Naive thymus-derived CD8-positive, alpha-beta T cell (primary cell): ENCODE measurements around the gene ACTL9. TPM values are rescaled to one million over a fixed set of nuclear protein-coding genes. Genes with fewer than 3 reads are reported as not detected.
A peak's percentile ranks its signal among the peaks of the same experiment; 100 is the strongest.
"Not testable (repeated sequence)": the region's sequence is repeated elsewhere in the genome, so short reads cannot be mapped to it uniquely, and the experiment has no call there.

Source experiments
- ATAC-seq, 2 donors: fragments of 150-1000 bp; cut with Tn5 transposase in 1 of 2; sonication (Bioruptor Pico), chemical (Tn5 transposase) in 1 of 2; 1 replicate in 1 of 2; 2 replicates in 1 of 2; pipeline ENCODE4 v1.10.0; 2021; ENCODE audit warnings: mild to moderate bottlenecking in 2 of 2, moderate library complexity in 2 of 2
- POLR2A ChIA-PET: fragments of 350-600 bp; sonication (Branson Sonifier 250); formaldehyde crosslinking; loops from one replicate; lab custom pipeline; 2021; ENCODE audit warnings: antibody characterized with exemption; lab: Charles Lee
- DNase-seq, 10 donors: peaks; one replicate each; pipeline versions ENCODE4 v3.0.0 to v3.0.0-alpha.2; 2020 to 2022
- H3K27ac Mint-ChIP-seq, 10 donors: one replicate each; pipeline ENCODE4 v1.8.0; 2020 to 2022; ENCODE audit warnings: mild to moderate bottlenecking in 10 of 10, mixed read lengths in 10 of 10, moderate library complexity in 4 of 10, inconsistent platforms in 1 of 10
- H3K27me3 Mint-ChIP-seq, 5 donors: one replicate each; pipeline ENCODE4 v1.8.0; 2021 to 2022; ENCODE audit warnings: mixed read lengths in 5 of 5
- H3K36me3 Mint-ChIP-seq, 3 donors: one replicate each; pipeline ENCODE4 v1.8.0; 2020 to 2022; ENCODE audit warnings: mixed read lengths in 3 of 3, mild to moderate bottlenecking in 2 of 3, inconsistent platforms in 1 of 3
- H3K4me1 Mint-ChIP-seq, 4 donors: one replicate each; pipeline ENCODE4 v1.8.0; 2021 to 2022; ENCODE audit warnings: mixed read lengths in 4 of 4
- H3K4me3 Mint-ChIP-seq, 10 donors: one replicate each; pipeline ENCODE4 v1.8.0; 2020 to 2022; ENCODE audit warnings: mild to moderate bottlenecking in 10 of 10, mixed read lengths in 10 of 10, moderate library complexity in 6 of 10, inconsistent platforms in 1 of 10
- H3K9me3 Mint-ChIP-seq, 9 donors: one replicate each; pipeline ENCODE4 v1.8.0; 2020 to 2022; ENCODE audit warnings: mixed read lengths in 9 of 9, mild to moderate bottlenecking in 3 of 9, inconsistent platforms in 1 of 9, moderate library complexity in 1 of 9
- polyA plus RNA-seq, 3 donors: library from polyadenylated mRNA; unstranded; fragments of 300-500 nt; fragmentation: Illumina TruSeq; gene quantifications; one replicate each; pipeline ENCODE4 v1.2.3, GENCODE V29; 2021
- total RNA-seq, 8 experiments: library from RNA in 2 of 8; stranded (reverse) in 2 of 8; gene quantifications; one replicate each; pipeline ENCODE4 v1.2.3 and lab custom pipeline; 2021 to 2026

The ACTL9 gene
- total RNA-seq (not detected), polyA plus RNA-seq (not detected), total RNA-seq (lab: John Stamatoyannopoulos, UW) (0 reads per million in 6 experiments)

GRCh38 chr19:8698433-8699063, at the start of gene ACTL9:
Gene ACTL9 (minus strand): TSS chr19:8698795. CDS start chr19:8698701, 94 bp downstream.
- H3K27ac Mint-ChIP-seq, result peak within 1 kb of the TSS in 1 of 10 donors; percentile 15
- POLR2A ChIA-PET, result no interaction called here
- H3K4me1 Mint-ChIP-seq, result peaks cover 17 to 43% (median 38%) of the 10 kb centered on the region in 4 donors
- no peaks in the 10 kb centered on the region for H3K9me3 Mint-ChIP-seq
- H3K4me3 Mint-ChIP-seq, result no peak within 1 kb of the TSS
- H3K36me3 Mint-ChIP-seq, result no peaks in the 10 kb centered on the region
- no peak for DNase-seq
- H3K27me3 Mint-ChIP-seq, result peaks cover 0 to 4% (median 3%) of the 10 kb centered on the region in 5 donors
- no peak for ATAC-seq

- H3K9me3 Mint-ChIP-seq, H3K27ac Mint-ChIP-seq, POLR2A ChIA-PET, H3K27me3 Mint-ChIP-seq, H3K4me1 Mint-ChIP-seq, ATAC-seq, H3K4me3 Mint-ChIP-seq, H3K36me3 Mint-ChIP-seq, DNase-seq: not testable (repeated sequence)
Measured at GRCh38 chr19:8739291-8740065, 40.9 kb upstream of the ACTL9 start.

- POLR2A ChIA-PET, result no interaction called here
- Mint-ChIP-seq H3K27ac (no peak overlapping the region), H3K36me3 (no peaks in the 10 kb centered on the region), H3K4me1 (no peaks in the 10 kb centered on the region), H3K4me3 (no peak overlapping the region), H3K27me3 (peaks cover 0 to 3% (median 0%) of the 10 kb centered on the region in 5 donors), H3K9me3 (peaks cover 0 to 1% (median 0%) of the 10 kb centered on the region in 9 donors)
- ATAC-seq (no peak), DNase-seq (no peak)
Measured at GRCh38 chr19:8738377-8738776, 39.8 kb upstream of the ACTL9 start.

GRCh38 chr19:8731428-8732169, 33.0 kb upstream of the ACTL9 start:
- H3K4me3 Mint-ChIP-seq, result no peak overlapping the region

GRCh38 chr19:8724276-8724675, 25.7 kb upstream of the ACTL9 start:
- H3K4me3 Mint-ChIP-seq, result no peak overlapping the region
- H3K27ac Mint-ChIP-seq, result no peak overlapping the region
- H3K27me3 Mint-ChIP-seq, result peaks cover 7 to 47% (median 17%) of the 10 kb centered on the region in 5 donors
- POLR2A ChIA-PET, result no interaction called here
- H3K9me3 Mint-ChIP-seq, result peaks cover 0 to 10% (median 0%) of the 10 kb centered on the region in 9 donors
- peaks cover 0 to 1% (median 0%) of the 10 kb centered on the region in 4 donors for H3K4me1 Mint-ChIP-seq
- H3K36me3 Mint-ChIP-seq, result no peaks in the 10 kb centered on the region
- DNase-seq (no peak), ATAC-seq (no peak)

More at GRCh38 chr19:8731428-8732169, 33.0 kb upstream of the ACTL9 start:
- DNase-seq, result peak in 1 of 10 donors; percentile 4
- POLR2A ChIA-PET, result no interaction called here
- no peak overlapping the region for H3K27ac Mint-ChIP-seq
- H3K27me3 Mint-ChIP-seq, result peaks cover 1 to 13% (median 8%) of the 10 kb centered on the region in 5 donors
- no peak for ATAC-seq
- peaks cover 0 to 3% (median 0%) of the 10 kb centered on the region in 4 donors for H3K4me1 Mint-ChIP-seq
- H3K36me3 Mint-ChIP-seq, result no peaks in the 10 kb centered on the region
- H3K9me3 Mint-ChIP-seq, result peaks cover 0 to 9% (median 0%) of the 10 kb centered on the region in 9 donors

- no peak for DNase-seq
- no peak overlapping the region for H3K4me3 Mint-ChIP-seq
- peaks cover 0 to 19% (median 3%) of the 10 kb centered on the region in 9 donors for H3K9me3 Mint-ChIP-seq
- H3K4me1 Mint-ChIP-seq, result peaks cover 0 to 1% (median 0%) of the 10 kb centered on the region in 4 donors
- POLR2A ChIA-PET, result no interaction called here
- H3K27me3 Mint-ChIP-seq, result peaks cover 7 to 47% (median 17%) of the 10 kb centered on the region in 5 donors
- H3K27ac Mint-ChIP-seq, result no peak overlapping the region
- H3K36me3 Mint-ChIP-seq, result peaks cover 0 to 4% (median 0%) of the 10 kb centered on the region in 3 donors
- no peak for ATAC-seq
Measured at GRCh38 chr19:8722032-8722431, 23.4 kb upstream of the ACTL9 start.

- Mint-ChIP-seq H3K9me3 (peaks cover 0 to 19% (median 3%) of the 10 kb centered on the region in 9 donors), H3K36me3 (peaks cover 0 to 4% (median 0%) of the 10 kb centered on the region in 3 donors), H3K4me3 (no peak within 1 kb of the TSS), H3K4me1 (peaks cover 0 to 1% (median 0%) of the 10 kb centered on the region in 4 donors), H3K27me3 (peaks cover 7 to 47% (median 17%) of the 10 kb centered on the region in 5 donors), H3K27ac (no peak within 1 kb of the TSS)
- POLR2A ChIA-PET, result no interaction called here
- no peak for DNase-seq
- ATAC-seq, result no peak
Measured at GRCh38 chr19:8721334-8721733, 22.7 kb upstream of the ACTL9 start, which contains the start of gene OR2Z1. Gene OR2Z1 (plus strand): TSS chr19:8721634. CDS start chr19:8731029, 9,395 bp downstream.

GRCh38 chr19:8710337-8710736, 11.7 kb upstream of the ACTL9 start:
- H3K4me3 Mint-ChIP-seq, result not testable (repeated sequence)

GRCh38 chr19:8705742-8706141, 7.1 kb upstream of the ACTL9 start:
- Mint-ChIP-seq H3K36me3 (no peaks in the 10 kb centered on the region), H3K9me3 (no peaks in the 10 kb centered on the region), H3K27ac (peak overlapping the region in 9 of 10 donors; percentile 27 to 77 (median 66)), H3K27me3 (no peaks in the 10 kb centered on the region), H3K4me3 (peak overlapping the region in 9 of 10 donors; percentile 25 to 75 (median 55)), H3K4me1 (peaks cover 25 to 60% (median 58%) of the 10 kb centered on the region in 4 donors)
- POLR2A ChIA-PET, result no interaction called here
- peak in 1 of 2 donors; percentile 44 for ATAC-seq
- DNase-seq, result no peak

More at GRCh38 chr19:8710337-8710736, 11.7 kb upstream of the ACTL9 start:
- peaks cover 2 to 16% (median 11%) of the 10 kb centered on the region in 9 donors for H3K9me3 Mint-ChIP-seq
- peaks cover 0 to 13% (median under 1%) of the 10 kb centered on the region in 3 donors for H3K36me3 Mint-ChIP-seq
- H3K27ac Mint-ChIP-seq, DNase-seq, H3K27me3 Mint-ChIP-seq, ATAC-seq, POLR2A ChIA-PET: not testable (repeated sequence)
- H3K4me1 Mint-ChIP-seq, result peaks cover 10 to 18% (median 14%) of the 10 kb centered on the region in 4 donors

- H3K4me1 Mint-ChIP-seq, result peaks cover 25 to 62% (median 58%) of the 10 kb centered on the region in 4 donors
- POLR2A ChIA-PET, H3K27me3 Mint-ChIP-seq, DNase-seq, H3K36me3 Mint-ChIP-seq, H3K9me3 Mint-ChIP-seq: not testable (repeated sequence)
- peak in 1 of 2 donors; percentile 36 for ATAC-seq
- peak overlapping the region; percentile 27 to 77 (median 66) for H3K27ac Mint-ChIP-seq
- H3K4me3 Mint-ChIP-seq, result peak overlapping the region in 9 of 10 donors; percentile 25 to 75 (median 55)
Measured at GRCh38 chr19:8705304-8705703, 6.7 kb upstream of the ACTL9 start.

GRCh38 chr19:8703223-8703622, 4.6 kb upstream of the ACTL9 start:
- Mint-ChIP-seq H3K36me3 (no peaks in the 10 kb centered on the region), H3K27ac (peak overlapping the region in 3 of 10 donors; percentile 18 to 37 (median 34)), H3K4me1 (peaks cover 22 to 61% (median 56%) of the 10 kb centered on the region in 4 donors), H3K9me3 (no peaks in the 10 kb centered on the region), H3K4me3 (peak overlapping the region in 7 of 10 donors; percentile 17 to 82 (median 76)), H3K27me3 (no peaks in the 10 kb centered on the region)
- no peak for DNase-seq
- POLR2A ChIA-PET, result interaction anchor here (0.5 kb wide), 1 partner anchor 332 kb away, joined by 3 read pairs; no protein-coding TSS in a partner anchor
- no peak for ATAC-seq

GRCh38 chr19:8702350-8702749, 3.8 kb upstream of the ACTL9 start:
- DNase-seq, result peak in 2 of 10 donors; percentile 14 to 17
- no peaks in the 10 kb centered on the region for H3K9me3 Mint-ChIP-seq

More at GRCh38 chr19:8702350-8702749, 3.8 kb upstream of the ACTL9 start:
- Mint-ChIP-seq H3K36me3 (no peaks in the 10 kb centered on the region), H3K4me1 (peaks cover 22 to 61% (median 55%) of the 10 kb centered on the region in 4 donors), H3K27me3 (no peaks in the 10 kb centered on the region), H3K4me3 (peak overlapping the region; percentile 50 to 82 (median 76)), H3K27ac (peak overlapping the region; percentile 3 to 90 (median 61))
- POLR2A ChIA-PET, result no interaction called here
- peak; percentile 68 to 70 for ATAC-seq
